Glomerular visceral epithelial cell (primary cell): ENCODE data around the gene RASSF10.

Experiments used
- DNase-seq: peaks from one replicate; pipeline ENCODE4 v3.0.0-alpha.2; 2016; ENCODE audit errors: extremely low spot score

RASSF10 gene

GRCh38 chr11:12994476-12994875 is 14.6 kb upstream of the RASSF10 start:
- no peak for DNase-seq

DNA sequence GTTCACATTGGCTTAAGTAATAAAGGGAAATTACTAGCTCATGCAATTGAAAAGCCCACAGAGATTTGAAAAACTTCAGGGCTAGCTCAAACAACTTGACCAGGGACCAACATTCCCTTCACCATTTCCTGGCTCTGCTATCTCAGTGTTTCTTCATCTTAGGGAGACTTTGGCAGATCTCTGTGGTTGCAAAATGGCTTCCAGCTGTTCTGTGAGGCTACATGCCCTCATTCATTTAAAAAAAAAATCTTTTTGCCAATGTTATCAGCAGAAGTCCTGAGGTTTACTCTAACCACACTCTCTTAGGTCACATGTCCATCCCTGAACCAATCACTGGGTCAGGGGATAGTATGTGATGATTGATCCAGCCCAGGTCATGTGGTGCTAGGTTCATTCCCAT is 13.9 kb upstream of the RASSF10 start:
- DNase-seq, result no peak

DNA sequence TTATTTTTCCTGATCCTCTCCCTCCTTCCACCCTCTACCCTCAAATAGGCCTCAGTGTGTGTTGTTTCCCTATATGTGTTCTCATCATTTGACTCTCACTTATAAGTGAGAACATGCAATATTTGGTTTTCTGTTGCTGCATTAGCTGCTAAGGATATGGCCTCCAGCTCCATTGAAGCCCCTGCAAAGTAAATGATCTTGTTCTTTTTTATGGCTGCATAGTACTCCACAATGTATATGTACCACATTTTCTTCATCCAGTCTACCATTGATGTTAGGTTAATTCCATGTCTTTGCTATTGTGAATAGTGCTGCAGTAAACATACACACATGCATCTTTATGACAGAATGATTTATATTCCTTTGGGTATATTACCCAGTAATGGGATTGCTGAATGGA is 13.3 kb upstream of the RASSF10 start:
- no peak for DNase-seq

DNA sequence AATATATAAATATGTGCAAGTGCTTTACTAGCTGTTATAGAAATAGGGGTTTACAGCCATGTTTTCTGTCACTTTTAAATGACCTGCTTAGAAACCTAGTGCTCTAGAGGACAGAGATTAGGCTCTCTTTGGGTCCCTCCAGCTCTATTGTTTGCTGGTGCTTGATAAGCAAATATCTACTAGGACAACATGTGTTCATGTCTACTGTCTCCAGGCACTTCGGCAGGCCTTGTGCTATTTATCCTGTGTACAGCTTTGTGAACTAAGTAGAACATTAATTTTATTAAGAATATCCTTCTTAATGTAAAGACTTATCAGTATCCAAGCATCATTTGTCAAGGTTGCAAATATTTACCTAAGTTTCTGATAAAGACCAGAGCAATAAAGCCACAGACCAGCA is 11.9 kb upstream of the RASSF10 start:
- no peak for DNase-seq

- DNase-seq, result no peak
These were observed 10.8 kb upstream of the RASSF10 start for GRCh38 chr11:12998336-12998735.

DNA sequence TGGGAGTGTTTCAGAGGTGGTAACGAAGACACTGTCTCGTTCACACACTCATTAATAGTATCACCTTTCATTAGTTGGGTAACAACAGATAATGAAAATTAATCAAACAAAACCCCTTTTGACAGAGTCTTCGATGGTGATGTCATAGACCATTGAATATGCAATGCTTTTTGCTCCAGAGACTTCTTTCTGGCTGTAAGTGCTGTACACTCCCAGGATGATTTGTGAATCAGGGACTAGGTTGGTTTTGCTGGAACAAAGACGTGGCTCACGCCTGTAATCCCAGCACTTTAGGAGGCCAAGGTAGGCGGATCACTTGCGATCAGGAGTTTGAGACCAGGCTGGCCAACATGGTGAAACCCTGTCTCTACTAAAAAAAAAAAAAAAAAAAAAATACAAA is 9.5 kb upstream of the RASSF10 start:
- DNase-seq, result no peak

DNA sequence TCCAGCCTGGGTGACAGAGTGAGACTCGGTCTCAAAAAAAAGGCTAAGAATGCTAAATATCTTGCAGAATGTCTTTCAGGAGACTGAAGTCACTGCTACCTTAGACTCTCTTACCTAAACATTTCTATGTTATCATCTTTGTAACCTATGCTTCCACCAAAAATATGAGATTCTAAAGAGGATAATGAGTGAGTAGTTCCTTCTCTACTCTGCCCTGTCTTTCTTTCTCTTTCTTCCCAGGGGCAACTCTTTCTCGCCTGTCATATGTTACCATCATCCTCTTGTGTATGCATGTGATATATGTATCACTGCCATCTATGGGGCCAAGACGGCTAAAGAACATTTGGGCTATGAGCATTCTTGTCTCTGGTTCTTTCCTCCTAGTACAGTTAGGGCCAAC is 9.0 kb upstream of the RASSF10 start:
- no peak for DNase-seq

GRCh38 chr11:13000721-13001120 is 8.4 kb upstream of the RASSF10 start:
- DNase-seq, result peak; percentile 75

DNA sequence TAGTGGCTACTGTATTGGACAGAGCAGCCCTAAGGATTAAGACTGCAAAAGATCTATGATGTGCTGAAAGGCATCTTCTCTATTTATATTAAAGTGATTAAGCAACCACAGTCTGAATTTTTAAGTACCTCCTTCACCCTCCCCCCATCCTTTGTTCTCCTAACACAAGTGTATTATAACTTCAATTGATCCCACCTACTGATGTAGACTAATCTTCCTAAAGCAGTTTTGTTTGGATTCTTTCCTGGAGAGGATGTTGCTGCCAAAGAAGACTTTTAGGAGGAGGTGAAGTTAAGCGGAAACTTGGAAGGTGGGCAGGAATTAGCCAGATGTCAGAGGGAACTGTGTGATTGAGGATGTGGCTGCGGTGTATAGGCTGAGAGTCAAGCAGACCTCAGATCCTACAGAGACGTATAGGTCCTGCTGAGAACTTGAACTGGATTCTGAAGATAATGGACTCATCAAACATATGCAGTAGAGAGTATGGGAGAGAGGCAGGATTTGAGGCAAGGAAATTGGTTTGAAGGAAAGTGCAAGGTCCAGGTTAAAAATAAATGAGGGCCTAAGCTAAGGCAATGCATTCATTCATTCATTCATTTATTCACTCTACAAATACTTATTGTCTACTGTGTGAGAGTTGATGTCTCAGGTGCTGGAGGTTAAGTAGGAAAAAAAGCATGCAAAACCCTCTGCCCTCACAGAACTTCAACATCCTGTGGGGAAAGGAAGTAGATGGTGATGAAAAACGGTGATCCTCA is 5.2 kb upstream of the RASSF10 start:
- DNase-seq, result no peak

DNA sequence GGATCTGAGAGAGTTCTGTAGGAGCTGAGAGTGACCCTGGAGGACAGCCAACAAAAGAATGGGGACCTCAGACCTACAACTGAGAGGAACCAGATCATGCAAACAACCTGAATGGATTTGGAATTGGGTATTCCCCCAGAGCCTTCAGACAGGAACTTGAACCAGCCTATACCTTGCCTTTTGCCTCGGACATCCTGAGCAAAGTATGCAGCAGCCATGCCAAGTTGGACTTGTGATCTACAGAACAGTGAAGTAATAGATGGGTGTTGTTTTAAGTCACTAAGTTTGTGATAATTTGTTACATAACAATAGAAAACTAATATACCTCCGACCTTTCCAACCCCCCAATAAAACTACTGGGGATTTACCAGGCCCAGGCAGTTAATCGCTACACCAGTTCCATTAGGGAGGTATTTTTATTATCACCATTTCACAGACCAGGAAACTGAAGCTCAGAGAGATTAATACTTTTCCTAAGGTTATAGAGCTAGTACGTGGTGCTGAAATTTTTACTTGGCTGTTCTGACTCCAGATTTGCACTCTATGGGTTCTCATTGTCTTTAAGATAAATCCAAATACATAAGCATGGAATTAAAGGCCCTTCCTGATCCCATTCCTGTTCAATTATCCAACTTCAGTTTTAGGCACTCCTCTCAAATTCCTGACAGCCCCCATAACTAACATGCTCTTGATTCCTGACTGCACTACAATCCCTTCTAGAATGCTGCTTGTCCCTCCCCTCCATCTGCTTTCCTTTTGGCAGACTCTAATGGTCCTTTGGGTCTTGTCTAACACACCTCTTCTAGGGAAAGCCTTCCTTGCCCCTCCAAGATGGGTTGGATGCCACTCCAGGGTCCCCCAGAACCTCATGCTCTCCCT is 1.7 kb upstream of the RASSF10 start:
- DNase-seq, result no peak

GRCh38 chr11:13008061-13008435 is 1.1 kb upstream of the RASSF10 start:
- DNase-seq, result no peak

DNA sequence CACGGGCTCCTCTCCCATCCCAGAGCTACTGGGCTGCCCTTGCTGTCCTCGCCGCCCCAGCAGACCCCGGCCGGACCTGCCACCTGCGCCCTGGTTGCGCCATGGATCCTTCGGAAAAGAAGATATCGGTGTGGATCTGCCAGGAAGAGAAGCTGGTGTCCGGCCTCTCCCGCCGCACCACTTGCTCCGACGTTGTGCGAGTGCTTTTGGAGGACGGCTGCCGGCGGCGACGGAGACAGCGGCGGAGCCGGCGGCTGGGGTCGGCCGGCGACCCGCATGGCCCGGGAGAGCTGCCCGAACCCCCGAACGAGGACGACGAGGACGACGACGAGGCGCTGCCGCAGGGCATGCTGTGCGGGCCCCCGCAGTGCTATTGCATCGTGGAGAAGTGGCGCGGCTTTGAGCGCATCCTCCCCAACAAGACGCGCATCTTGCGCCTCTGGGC is 382 bp downstream of the RASSF10 start:
- no peak for DNase-seq

DNA sequence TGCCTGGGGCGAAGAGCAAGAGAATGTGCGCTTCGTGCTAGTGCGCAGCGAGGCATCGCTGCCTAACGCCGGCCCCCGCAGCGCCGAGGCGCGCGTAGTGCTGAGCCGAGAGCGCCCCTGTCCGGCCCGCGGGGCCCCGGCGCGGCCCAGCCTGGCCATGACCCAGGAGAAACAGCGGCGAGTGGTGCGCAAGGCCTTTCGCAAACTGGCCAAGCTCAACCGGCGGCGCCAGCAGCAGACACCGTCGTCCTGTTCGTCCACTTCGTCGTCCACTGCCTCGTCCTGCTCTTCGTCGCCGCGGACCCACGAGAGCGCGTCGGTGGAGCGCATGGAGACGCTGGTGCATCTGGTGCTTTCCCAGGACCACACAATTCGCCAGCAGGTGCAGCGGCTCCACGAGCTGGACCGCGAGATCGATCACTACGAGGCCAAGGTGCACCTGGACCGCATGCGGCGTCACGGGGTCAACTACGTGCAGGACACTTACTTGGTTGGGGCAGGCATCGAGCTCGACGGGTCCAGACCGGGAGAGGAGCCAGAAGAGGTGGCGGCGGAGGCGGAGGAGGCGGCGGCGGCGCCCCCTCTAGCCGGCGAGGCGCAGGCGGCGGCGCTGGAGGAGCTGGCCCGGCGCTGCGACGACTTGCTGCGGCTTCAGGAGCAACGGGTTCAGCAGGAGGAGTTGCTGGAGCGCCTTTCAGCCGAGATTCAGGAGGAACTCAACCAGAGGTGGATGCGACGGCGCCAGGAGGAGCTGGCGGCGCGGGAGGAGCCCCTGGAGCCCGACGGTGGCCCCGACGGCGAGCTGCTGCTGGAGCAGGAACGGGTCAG is 1.0 kb downstream of the RASSF10 start:
- peak; percentile 49 for DNase-seq

DNA sequence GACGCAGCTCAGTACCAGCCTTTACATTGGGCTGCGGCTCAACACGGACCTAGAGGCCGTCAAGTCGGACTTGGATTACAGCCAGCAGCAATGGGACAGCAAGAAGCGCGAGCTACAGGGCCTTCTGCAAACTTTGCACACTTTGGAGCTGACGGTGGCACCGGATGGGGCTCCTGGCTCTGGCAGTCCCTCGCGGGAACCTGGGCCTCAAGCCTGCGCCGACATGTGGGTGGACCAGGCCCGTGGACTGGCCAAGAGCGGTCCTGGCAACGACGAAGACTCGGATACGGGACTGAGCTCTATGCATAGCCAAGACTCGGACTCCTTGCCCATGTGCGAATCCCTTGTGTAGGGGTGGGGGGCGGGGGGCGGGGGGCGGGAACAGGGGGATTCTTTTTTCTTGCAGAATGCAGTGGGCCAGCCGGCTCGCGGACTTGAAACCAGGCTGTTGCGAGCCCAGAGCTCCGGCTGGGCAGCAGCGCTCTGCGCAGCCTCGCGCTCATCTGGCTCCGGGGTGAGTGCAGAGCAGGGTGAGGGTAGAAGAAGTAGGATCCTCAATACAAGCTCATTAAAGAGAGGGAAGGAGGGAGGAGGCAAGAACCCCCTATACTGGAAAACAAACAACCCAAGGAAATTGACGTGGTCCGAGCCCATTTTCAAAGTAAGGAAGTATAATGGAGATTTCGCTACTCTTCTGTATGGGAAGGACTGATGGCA is 1.8 kb downstream of the RASSF10 start:
- DNase-seq, result no peak

- DNase-seq, result no peak
These were observed 2.4 kb downstream of the RASSF10 start for GRCh38 chr11:13011466-13012055.

DNA sequence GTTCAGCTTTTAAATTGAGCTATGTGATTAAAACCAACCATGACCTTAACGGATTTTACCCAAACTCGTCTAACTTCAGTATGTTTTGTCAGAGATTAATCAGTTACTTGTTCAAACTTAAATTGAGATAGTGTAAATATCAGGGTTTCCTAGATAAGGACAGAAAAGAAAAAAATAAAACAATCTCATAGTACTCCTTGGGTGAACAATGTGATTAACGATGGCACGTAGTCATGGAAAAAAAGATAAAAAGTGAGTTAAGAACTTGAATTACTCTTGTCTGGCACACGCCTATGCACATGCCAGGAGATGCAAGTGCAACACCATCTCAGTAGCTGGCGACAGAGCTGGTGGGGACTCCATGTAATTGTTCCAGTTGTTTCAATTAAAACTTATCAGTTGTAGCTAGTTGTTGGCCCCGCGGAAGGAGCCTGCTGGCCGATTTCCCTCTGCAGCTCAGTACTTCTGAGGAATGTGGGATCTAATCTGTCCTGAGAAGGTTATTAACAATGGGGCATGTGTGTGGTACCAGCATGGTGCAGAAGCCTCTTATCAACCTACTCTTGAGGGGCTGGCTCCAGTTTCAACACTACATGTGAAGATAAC is 3.0 kb downstream of the RASSF10 start:
- peak; percentile 22 for DNase-seq

DNA sequence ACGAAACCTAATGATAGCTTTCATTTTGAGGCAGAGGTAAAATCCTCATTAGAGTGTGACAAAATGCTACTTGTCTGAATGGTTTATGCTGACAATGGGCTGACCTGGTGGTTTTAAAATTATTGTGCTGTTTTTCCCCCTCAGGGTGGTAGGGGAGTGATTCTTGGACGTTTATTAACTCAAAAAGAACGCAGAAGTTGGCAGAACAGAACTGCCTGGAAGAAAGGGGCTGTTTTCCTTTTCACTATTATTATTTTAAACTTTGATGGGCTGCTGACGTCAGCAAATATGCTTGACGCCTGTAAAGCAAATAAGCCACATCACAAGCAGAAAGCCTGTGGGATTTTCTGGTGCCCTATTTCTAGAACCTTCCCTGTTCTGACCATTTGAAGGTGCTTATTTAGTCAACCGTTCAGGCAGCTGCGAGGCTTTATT is 4.0 kb downstream of the RASSF10 start:
- no peak for DNase-seq

GRCh38 chr11:13015753-13016152 is 6.6 kb downstream of the RASSF10 start:
- no peak for DNase-seq

DNA sequence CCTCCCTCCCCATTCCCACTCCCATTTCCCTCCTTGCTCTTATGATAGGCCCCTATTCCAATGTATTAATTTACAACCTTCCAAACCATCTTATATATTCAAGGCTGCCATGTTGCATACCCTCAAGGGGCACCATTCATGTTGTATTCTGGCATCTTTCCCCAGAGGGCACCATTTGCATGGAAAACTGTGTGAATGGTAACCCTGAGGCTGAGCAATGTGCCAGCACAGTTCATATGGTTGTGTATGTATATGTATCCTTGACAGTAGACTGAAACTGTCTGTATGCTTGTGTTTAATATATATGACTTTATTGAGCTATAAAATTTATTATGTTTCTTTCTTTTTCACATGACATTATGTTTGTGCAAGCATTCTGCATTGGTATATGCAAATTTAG is 7.3 kb downstream of the RASSF10 start:
- no peak for DNase-seq

DNA sequence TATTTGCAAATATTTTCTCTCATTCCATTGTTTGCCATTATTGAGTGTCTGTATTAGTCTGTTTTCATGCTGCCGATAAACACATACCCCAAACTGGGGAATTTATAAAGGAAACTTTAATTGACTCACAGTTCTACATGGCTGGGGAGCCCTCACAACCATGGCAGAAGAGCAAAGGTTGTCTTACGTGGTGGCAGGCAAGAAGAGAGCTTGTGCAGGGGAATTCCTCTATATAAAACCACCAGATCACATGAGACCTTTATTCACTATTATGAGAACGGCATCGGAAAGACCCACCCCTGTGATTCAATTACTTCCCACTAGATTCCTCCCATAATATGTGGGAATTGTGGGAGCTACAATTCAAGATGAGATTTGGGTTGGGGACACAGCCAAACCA is 10.2 kb downstream of the RASSF10 start:
- no peak for DNase-seq

DNA sequence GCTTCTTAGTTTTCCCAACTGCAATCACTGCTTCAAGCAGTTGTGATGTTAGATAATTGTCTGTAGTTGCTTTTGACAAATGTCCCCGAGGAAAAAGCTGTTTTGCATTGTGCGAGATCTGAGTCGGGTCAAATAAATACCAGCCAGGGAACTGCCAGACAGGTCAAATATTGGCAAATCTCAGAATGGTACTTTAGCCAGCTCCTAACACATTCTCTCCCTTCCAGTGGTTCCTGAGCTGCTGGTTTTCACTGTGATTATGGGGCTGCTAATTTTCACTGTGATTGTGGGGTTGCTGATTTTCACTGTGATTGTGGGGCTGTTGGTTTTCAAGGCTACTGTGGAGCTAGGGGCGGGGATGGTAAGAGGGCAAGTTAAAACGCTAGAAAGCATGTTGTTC is 14.3 kb downstream of the RASSF10 start:
- DNase-seq, result no peak
